ENCODE data around the gene EBF4.
"Not testable (repeated sequence)": the region's sequence is repeated elsewhere in the genome, so short reads cannot be mapped to it uniquely, and the experiment has no call there.

Gene EBF4

GRCh38 chr20:2760297-2760951 lies 67.8 kb downstream of the EBF4 start:
- DNase-seq: no peak

GRCh38 chr20:2760952-2761305 lies 68.3 kb downstream of the EBF4 start:
- no peak for DNase-seq

GRCh38 chr20:2761885-2762284 lies 69.3 kb downstream of the EBF4 start:
- DNase-seq: no peak

GRCh38 chr20:2762578-2763131 lies 70.1 kb downstream of the EBF4 start:
- DNase-seq: no peak

DNA sequence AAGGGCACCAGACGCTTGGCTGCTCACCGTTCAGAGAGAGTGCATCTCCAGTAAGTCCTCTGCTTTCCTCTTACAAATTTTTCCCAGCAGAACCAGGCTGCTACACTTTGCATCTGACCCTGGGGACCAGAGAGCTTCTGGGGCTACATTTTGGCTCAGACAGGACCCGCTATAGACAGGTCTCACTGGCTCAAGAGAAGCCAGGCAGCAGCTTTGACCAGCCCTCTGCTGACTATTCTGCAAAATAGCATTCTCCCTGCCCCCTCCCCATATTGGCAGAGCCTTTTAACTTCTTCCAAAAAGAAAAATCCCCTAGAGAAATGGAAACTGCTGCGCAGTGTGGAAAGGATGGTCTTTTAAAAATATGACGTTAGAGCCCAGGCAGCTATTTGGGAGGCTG lies 70.6 kb downstream of the EBF4 start:
- no peak for DNase-seq

GRCh38 chr20:2767768-2768631 lies 75.4 kb downstream of the EBF4 start:
- DNase-seq: no peak

DNA sequence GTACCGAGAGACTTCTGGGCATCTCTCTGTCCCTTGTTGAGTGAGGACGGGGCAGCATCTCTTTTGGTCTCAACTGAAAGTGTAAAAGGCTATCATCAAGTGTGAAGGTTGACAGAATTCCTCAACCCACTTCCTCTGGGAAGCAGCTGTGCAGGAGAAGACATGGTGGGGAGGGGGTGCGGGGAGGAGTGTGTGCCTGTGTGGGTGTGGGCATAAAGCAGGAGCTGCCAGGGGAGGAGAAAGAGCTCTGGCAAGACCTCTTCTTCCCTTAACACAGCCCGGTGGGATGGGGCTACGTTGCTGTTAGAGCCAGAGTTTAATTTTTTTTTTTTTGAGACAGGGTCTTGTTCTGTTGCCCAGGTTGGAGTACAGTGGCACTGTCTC lies 76.0 kb downstream of the EBF4 start:
- no peak for DNase-seq

GRCh38 chr20:2770091-2770490 lies 77.5 kb downstream of the EBF4 start:
- DNase-seq: not testable (repeated sequence)

GRCh38 chr20:2771631-2772080 lies 79.1 kb downstream of the EBF4 start:
- no peak for DNase-seq

DNA sequence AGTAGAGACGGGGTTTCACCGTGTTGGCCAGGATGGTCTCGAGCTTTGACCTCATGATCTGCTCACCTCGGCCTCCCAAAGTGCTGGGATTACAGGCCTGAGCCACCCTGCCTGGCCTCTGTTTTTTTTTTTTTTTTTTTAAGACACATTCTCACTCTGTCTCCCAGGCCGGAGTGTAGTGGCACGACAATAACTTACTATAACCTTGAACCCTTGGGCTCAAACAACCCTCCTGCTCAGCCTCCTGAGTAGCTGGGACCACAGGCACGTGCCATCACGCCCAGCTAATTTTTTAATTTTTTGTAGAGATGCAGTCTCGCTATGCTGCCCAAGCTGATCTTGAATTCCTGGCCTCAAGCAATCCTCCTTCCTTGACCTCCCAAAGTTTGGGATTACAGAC lies 81.2 kb downstream of the EBF4 start:
- no peak for DNase-seq

GRCh38 chr20:2775139-2775538 lies 82.6 kb downstream of the EBF4 start:
- DNase-seq: no peak

DNA sequence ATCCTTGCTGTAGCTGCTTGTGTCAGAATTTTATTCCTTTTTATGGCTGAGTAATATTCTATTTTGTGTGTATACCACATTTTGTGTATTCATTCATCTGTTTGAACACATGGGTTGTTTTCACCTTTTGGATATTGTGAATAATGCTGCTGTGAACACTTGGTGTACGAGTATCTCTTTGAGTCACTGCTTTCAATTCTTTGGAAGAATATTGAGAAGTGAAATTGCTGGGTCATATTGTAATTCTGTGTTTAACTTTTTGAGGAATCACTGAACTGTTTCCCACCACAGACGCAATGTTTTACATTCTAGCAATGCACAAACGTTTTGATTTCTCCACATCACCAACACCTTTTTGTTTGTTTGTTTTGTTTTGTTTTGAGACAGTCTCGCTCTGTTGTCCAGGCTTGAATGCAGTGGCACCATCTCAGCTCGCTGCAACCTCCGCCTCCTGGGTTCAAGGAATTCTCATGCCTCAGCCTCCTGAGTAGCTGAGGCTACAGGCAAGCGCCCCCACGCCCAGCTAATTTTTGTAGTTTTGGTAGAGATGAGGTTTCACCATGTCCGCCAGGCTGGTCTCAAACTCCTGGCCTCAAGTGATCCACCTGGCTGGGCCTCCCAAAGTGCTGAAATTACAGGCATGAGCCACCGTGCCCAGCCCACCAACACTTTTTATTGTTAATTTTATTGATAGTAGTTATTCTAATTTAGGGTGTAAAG lies 86.2 kb downstream of the EBF4 start:
- no peak for DNase-seq

DNA sequence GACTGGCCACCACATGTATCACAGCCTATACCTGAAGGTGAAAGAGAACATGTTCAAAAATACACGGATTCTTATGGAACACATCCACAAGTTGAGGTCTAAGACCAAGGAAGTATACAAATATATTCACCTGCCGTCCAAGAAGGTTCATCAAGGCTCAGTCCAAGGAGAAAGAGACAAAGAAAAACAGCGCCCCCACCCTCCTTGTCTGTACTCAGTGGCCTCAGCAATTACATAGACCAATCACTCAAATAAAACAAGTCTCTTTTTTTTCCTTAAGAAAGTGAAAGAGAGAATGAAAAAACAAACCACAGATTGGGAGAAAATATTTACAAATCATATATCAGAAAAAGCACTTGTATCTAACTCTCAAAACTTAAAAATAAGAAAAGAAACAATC lies 88.4 kb downstream of the EBF4 start:
- no peak for DNase-seq

DNA sequence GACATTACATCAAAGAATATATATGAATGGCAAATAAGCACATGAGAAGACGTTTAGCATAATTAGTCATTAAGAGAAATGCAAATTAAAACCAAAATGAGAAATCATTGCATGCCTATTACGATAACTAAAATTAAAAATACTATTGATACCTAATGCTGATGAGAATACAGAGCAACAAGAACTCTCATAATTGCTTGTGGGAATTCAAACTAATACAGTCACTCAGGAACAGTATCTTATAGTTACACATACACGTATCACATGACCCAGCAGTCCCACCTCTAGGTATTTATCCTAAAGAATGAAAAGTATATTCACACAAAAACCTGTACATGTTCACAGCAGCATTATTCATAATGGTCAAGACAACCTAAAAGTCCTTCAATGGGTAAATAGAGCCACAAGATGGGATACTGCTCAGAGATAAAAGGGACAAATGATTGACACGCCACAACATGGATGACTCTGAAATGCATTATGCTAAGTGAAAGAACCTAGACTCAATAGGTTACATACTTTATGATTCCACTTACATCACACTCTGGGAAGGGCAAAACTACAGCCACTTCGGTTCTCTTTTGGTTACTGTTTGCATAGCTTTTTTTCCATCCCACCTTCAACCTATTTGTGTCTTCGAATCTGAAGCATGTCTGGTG lies 91.5 kb downstream of the EBF4 start:
- DNase-seq: no peak

GRCh38 chr20:2793471-2793870 lies 100.9 kb downstream of the EBF4 start:
- DNase-seq: no peak

DNA sequence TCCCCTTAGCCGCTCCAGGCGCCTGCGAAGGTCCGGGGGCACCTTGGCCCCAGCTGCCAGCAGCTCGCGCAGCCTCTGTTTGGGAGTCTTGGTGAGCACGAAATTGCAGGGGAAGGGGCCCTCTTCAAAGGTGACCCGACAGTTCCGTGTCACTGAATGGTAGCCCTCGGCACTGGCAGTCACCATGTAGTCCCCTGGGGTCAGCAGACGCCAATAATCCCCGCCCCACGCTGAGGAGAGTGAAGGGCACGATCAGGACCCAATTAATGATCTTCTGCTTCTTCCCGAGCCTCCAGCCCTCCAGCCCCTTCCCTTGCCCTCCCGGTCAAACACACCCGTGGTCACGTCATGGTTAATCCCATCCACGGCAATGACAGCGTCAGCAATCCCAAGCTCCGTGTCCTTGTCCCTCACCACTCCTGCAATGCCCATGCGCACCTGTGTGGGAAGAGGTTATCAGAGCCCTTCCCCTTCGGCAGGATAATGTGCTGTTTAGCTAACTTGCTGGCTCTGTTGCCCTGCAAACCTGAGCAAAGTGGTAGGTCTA lies 101.7 kb downstream of the EBF4 start:
- DNase-seq: no peak

- no peak for DNase-seq
Measured at GRCh38 chr20:2794866-2795447, 102.4 kb downstream of the EBF4 start.

GRCh38 chr20:2795451-2795850 lies 102.9 kb downstream of the EBF4 start:
- DNase-seq: no peak

DNA sequence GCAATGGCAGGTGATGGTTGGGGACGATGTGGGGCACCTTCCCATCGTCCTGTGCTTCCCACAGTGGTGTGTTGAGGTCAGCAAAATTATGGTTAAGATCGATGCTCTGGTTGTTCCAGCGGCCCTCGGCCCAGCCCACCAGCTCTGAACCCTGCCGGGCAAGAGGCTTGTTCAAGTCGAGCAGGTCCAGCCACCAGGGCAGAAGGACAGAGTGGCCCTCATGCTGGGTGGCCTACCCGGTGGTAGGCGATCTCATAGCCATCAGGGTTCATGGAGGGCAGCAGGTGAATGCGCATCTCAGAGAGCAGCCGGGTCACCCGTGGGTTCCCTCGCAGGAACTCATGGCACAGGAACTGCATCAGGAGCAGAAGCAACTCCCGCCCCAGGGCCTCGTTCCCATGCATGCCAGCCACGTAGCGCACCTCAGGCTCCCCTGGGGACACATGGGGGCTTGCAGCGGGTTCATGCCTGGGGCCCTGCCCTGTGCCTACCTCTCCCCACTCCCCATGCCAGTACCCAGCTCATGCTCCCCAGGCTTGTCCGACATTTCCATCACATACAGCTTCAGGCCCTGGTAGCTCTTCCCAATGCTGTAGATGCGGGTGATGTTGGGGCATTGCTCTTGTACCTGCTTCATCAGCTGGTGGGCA lies 103.6 kb downstream of the EBF4 start:
- no peak for DNase-seq

- no peak for DNase-seq
Measured at GRCh38 chr20:2797136-2797983, 104.8 kb downstream of the EBF4 start.

Data from activated effector memory CD4-positive, alpha-beta T cell treated with Interleukin-2 at 50 U/mL for 16 hours (primary cell).